ENCODE measurements around the gene LEFTY1.
"Not testable (repeated sequence)": the region's sequence is repeated elsewhere in the genome, so short reads cannot be mapped to it uniquely, and the experiment has no call there.

LEFTY1 gene, protein sequence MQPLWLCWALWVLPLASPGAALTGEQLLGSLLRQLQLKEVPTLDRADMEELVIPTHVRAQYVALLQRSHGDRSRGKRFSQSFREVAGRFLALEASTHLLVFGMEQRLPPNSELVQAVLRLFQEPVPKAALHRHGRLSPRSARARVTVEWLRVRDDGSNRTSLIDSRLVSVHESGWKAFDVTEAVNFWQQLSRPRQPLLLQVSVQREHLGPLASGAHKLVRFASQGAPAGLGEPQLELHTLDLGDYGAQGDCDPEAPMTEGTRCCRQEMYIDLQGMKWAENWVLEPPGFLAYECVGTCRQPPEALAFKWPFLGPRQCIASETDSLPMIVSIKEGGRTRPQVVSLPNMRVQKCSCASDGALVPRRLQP

GRCh38 chr1:225888898-225889601 is at the start of gene LEFTY1:
Gene LEFTY1, minus strand, starts transcription at chr1:225889146. Its CDS starts 80 bp downstream, at chr1:225889066.
- no peak for DNase-seq (ENCODE audit: low read depth in 2 of 2)

GRCh38 chr1:225937048-225937968 is 48.4 kb upstream of the LEFTY1 start:
- DNase-seq (ENCODE audit: low read depth in 2 of 2): no peak

GRCh38 chr1:225936523-225936922 is 47.6 kb upstream of the LEFTY1 start:
- DNase-seq (ENCODE audit: low read depth in 2 of 2): no peak

GRCh38 chr1:225936086-225936485 is 47.1 kb upstream of the LEFTY1 start:
- not testable (repeated sequence) for DNase-seq (ENCODE audit: low read depth in 2 of 2)

- DNase-seq (ENCODE audit: low read depth in 2 of 2): no peak
Observed at GRCh38 chr1:225934711-225935110, 45.8 kb upstream of the LEFTY1 start.

GRCh38 chr1:225933072-225933471 is 44.1 kb upstream of the LEFTY1 start:
- DNase-seq (ENCODE audit: low read depth in 2 of 2): no peak

DNA sequence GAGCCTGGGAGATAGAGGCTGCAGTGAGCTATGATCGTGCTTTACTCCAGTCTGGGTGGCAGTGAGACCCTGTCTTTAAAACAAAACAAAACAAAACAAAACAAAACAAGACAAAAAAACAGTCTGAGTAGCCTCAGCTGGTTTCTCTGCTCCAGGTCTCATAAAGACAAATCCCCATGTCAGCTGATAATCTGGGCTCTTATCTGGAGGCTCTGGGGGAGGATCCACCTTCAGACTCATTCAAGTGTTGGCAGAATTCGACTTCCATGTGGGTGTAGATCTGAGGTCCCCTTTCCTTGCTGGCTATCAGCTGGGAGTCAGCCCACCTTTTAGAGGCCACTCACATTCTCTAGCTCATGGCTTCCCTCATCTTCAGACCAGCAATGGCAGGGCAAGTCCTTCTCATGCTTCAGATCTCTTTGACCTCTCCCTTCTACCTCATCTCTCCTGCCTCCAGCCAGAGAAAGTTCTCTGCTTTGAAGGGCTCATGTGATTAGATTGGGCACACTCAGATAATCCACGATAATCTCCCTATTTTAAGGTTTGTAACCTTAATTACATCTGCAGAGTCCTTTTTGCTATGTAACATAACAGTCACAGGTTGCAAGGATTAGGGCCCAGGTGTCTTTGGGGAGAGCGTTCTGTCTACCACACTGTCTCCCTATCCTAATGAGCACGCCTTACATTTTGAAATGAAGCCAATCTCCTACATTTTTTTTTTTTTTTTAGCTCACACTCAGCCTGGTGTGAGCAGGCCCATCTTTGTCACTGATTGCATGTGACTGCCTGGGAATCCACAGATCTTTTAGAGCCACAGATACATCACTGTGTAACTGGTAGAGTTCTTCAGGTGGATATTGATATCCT is 42.6 kb upstream of the LEFTY1 start:
- no peak for DNase-seq (ENCODE audit: low read depth in 2 of 2)

- DNase-seq (ENCODE audit: low read depth in 2 of 2): no peak
Observed at GRCh38 chr1:225930566-225930965, 41.6 kb upstream of the LEFTY1 start.

DNA sequence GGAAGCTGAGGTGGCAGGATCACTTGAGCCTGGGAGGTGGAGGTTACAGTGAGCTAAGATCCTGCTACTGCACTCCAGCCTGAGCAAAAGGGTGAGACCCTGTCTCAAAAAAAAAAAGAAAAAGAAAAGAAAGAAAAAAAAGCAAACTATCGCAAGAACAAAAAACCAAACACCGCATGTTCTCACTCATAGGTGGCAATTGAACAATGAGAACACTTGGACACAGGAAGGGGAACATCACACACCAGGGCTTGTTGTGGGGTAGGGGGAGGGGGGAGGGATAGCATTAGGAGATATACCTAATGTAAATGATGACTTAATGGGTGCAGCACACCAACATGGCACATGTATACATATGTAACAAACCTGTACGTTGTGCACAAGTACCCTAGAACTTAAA is 40.5 kb upstream of the LEFTY1 start:
- DNase-seq (ENCODE audit: low read depth in 2 of 2): not testable (repeated sequence)

GRCh38 chr1:225928186-225929175 is 39.5 kb upstream of the LEFTY1 start:
- DNase-seq (ENCODE audit: low read depth in 2 of 2): no peak

DNA sequence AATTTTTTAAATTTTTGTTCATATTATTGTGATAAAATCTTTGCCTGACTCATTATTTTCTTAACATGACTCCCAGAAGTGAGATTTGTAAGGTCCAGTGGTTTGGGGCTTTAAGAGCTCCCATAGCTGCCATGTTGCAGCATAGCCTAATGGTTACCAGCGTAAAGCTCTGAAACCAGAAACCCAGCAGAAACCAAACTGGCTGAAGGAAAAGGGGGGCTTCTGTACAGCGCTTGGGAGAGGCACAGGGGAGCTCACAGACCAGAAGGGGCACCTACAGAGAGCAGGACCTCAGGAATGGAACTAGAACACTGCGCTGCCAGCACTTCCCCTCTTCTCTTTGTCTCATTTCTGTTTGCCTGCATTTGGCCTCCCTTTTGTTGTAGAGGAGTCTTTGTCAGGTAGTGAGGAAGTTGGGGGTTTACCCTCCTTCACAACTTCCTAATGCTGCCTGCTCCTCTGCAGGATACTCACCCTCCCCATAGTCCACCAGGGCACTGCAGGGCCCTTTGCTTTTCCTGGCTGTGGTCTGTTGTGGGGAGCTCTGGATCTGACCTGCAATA is 37.7 kb upstream of the LEFTY1 start:
- no peak for DNase-seq (ENCODE audit: low read depth in 2 of 2)

- peak; percentile 90 to 94 for DNase-seq (ENCODE audit: low read depth in 2 of 2)
Observed at GRCh38 chr1:225923692-225924555, 35.0 kb upstream of the LEFTY1 start, which contains the start of gene PYCR2. Gene PYCR2, minus strand, starts transcription at chr1:225924250. Its CDS starts 140 bp downstream, at chr1:225924110.

- no peak for DNase-seq (ENCODE audit: low read depth in 2 of 2)
Observed at GRCh38 chr1:225923381-225923691, 34.4 kb upstream of the LEFTY1 start.

DNA sequence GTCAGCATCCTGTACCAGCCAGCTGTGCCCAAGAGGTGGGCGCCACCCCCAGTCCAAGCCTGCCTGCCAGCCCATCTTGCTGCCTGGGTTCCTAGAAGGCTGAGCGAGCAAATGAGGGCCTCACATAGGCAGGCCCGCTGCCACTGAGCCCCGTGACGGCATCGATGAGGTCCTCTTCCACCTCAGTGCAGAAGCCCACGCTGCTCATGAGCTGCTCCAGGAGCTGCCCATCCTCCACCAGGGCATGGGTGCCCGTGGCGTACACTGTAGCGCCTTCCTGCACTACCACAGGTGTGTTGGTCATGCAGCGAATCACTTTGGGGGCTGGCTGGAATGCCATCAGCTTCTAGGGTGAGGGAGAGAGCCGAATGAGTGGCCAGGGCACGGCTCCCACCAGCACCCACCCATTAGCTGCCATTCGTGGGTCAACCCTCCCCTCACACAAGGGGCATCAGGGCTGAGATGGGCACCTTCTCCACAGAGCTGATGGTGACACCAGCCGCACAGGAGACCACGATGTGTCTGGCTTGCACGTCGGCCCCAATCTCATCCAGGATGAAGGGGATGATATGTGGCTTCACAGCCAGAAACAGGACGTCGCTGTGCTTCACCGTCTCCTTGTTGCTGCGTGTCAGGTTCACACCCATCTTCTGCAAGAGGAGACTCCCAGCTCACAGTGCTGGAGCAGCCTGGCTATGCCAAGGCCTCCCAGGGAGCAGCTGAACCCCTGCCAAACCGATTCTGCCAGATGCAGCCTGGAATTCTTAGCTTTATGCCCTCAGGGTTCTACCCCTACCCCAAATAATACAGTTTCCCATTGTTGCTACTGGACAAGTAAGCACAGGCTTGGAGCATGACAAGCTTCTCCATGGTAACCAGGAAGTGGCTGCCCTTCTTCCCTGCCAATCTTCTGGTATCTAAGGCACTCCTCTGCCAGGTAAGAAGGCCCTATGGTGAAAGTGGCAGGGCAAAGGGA is 33.1 kb upstream of the LEFTY1 start:
- DNase-seq (ENCODE audit: low read depth in 2 of 2): no peak

DNA sequence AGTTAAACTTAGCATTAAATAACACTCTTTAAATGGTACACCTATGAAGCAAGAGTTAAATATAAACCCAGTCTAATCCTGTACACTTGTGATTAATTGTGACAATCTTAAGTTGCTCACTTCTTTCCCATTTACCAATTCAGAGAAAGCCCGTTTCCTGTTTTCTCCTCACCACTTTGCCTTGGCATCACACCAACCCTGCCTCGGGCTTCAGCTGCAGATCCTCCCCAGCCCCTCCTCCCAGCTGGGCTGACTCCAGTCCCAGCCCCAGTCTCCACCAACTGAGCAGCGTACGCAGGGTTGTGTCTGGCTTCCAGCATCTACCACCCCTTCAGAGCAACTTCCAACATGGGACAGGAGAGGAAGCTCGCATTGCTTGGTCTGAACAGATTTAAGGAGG is 31.0 kb upstream of the LEFTY1 start:
- no peak for DNase-seq (ENCODE audit: low read depth in 2 of 2)

DNA sequence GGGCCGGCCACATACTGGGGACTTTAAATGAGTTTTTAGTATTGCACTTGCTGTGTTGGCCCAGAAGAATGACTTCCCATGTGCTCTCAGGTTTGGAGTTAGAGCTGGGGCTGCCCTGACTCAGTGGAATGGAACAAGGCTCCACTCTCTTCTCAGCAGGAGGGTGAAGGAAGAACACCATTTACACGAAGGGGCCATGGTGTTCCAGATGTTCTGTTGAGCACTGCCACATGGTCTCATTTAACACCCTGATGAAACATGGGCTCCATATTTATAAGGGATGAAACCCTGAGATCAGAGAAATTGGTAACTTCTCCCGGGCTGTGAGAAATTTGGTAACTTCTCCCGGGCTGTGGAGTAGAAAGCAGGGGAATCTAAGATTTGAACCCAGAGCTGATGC is 29.3 kb upstream of the LEFTY1 start:
- DNase-seq (ENCODE audit: low read depth in 2 of 2): no peak

DNA sequence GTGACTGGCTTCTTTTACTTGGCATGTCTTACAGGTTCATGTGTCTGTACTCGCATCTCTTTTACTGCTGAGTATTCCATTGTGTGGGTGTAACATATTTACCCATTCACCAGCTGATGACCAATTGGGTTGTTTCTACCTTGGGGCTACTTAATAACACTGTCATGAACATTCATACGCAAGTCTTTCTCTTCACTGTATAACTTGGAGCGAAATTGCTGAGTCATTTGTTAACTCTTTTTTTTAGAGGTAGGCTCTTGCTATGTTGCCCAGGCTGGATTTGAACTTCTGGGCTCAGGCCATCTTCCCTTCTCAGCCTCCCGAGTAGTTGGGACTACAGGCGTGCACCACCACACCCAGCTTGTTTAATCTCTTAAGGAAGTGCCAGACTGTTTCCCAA is 28.6 kb upstream of the LEFTY1 start:
- DNase-seq (ENCODE audit: low read depth in 2 of 2): no peak

Measured in stimulated activated CD4-positive, alpha-beta T cell treated with anti-CD3 and anti-CD28 coated beads, Interleukin-4, amount 100 ng/mL, for 48 hours (primary cell).